Epithelial cell of esophagus (primary cell): ENCODE results near the gene KRTAP2-4.
A peak's percentile ranks its signal among the peaks of the same experiment; 100 is the strongest.
"Not testable (repeated sequence)": the region's sequence is repeated elsewhere in the genome, so short reads cannot be mapped to it uniquely, and the experiment has no call there.

Source experiments
- DNase-seq: peaks from one replicate; pipeline ENCODE4 v3.0.0; 2010; ENCODE audit warnings: low read depth
- H3K4me3 ChIP-seq: 2 replicates; pipeline ENCODE4 v1.5.1; 2011; ENCODE audit warnings: mild to moderate bottlenecking, low read length, control low read depth
- CTCF ChIP-seq: IDR thresholded peaks from 2 replicates; pipeline ENCODE4 v1.5.1; 2011; ENCODE audit warnings: low read depth, mild to moderate bottlenecking, low read length, control low read depth, inconsistent platforms; ENCODE audit not compliant: insufficient read depth; ENCODE audit errors: missing control alignments

Gene KRTAP2-4

DNA sequence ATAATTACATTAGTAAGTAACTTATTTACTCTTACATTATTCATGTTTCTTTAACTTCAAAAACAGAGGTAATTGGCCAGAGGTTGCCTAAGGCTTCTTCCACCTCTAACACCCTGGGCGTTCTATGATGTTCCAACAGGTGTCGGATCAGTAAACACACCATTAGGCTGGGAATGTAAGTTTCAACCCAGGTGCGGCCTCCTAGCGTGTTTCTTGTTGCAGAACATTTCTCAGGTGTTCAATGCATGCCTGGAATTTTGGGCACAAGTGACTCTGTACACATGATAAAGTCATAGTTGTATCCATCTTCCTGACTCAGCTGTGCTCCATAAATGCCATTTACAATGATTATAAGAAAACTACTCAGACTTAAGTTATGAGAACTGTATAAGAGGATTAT, 11.7 kb downstream of the KRTAP2-4 start:
- DNase-seq = no peak
- TF ChIP-seq CTCF = no peak
- H3K4me3 ChIP-seq = no peak overlapping the region

DNA sequence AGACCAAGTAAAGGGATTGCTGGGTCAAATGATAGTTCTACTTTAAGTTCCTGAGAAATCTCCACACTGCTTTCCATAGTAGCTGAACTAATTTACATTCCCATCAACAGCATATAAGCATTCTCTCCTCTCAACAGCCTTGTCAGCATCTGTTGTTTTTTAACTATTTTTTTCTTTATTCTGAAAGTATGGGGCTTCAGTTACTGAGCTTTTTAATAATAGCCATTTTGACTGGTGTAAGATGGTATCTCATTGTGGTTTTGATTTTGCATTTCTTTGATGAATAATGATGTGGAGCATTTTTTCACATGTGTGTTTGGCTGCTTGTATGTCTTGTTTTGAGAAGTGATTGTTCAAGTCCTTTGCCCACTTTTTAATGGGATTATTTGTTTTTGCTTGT, 13.1 kb downstream of the KRTAP2-4 start:
- no peak overlapping the region for H3K4me3 ChIP-seq
- DNase-seq = no peak
- no peak for TF ChIP-seq CTCF

DNA sequence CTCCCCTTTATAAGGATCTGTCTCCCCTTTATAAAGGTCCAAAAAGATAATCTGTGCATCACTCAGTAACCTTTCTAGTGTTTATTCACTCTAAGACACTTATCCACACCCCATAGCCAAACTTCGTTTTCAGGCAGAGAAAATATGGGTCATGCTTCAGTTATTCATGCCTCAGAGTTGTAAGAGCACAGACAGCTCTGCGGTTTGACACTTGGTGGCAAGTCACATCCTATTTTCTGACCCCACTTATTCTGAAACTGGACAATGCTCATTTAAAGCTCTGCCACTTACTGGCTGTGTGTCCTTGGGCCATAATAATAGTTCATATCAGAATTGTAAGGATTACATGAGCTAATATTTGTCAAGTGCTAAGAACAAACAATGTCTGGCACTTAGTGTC, 16.6 kb downstream of the KRTAP2-4 start:
- DNase-seq = peak; percentile 36
- H3K4me3 ChIP-seq = no peak overlapping the region
- TF ChIP-seq CTCF = no peak

GRCh38 chr17:41048441-41048840, 17.2 kb downstream of the KRTAP2-4 start:
- TF ChIP-seq CTCF = no peak
- H3K4me3 ChIP-seq = no peak overlapping the region
- peak; percentile 53 for DNase-seq

GRCh38 chr17:41046735-41047465, 18.8 kb downstream of the KRTAP2-4 start, which contains the start of gene KRTAP2-1:
TSS of gene KRTAP2-1 (minus strand) at chr17:41047316. CDS start at chr17:41047267, 49 bp downstream.
- H3K4me3 ChIP-seq, DNase-seq: not testable (repeated sequence)

DNA sequence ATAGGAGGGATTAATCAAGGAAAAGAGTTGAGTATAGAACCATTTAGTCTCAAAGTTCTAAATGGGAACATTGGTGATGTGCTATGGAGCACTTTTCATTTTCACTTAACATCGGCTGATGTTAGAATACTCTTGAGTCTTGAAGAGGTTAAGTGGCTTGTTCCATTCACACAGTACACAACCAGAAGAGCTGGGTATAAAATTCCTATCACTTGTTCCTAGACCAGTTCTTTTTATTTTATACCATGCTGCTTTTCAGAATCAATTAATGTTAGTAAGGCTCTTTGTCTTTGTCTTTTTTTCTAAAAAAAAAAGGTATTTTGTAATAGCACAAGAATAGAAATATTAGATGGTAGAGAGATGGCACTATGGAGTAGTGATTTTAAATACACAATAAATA, 22.7 kb downstream of the KRTAP2-4 start:
- TF ChIP-seq CTCF = no peak
- no peak for DNase-seq
- no peak overlapping the region for H3K4me3 ChIP-seq

- not testable (repeated sequence) for DNase-seq, H3K4me3 ChIP-seq
These were observed 24.7 kb downstream of the KRTAP2-4 start, which contains the start of gene KRTAP1-1 for GRCh38 chr17:41040783-41041571. TSS of gene KRTAP1-1 (minus strand) at chr17:41041450. CDS start at chr17:41041397, 53 bp downstream.
